A549 (cell line): ENCODE data around the gene CCDC9.

Source experiments
- CTCF ChIP-seq: fragments of >200 bp; sonication (Bioruptor Twin); formaldehyde crosslinking; IDR thresholded peaks from 3 replicates; pipeline ENCODE4 v1.5.1; 2016
- HDAC2 ChIP-seq: fragments of 200-600 bp; sonication (generic); IDR thresholded peaks from 2 replicates; pipeline ENCODE4 v1.6.1; 2016
- JUNB ChIP-seq: fragments of >200 bp; sonication (Bioruptor Twin); formaldehyde crosslinking; IDR thresholded peaks from 2 replicates; pipeline ENCODE4 v1.6.1; 2016
- RAD21 ChIP-seq, 2 experiments: fragments of >200 bp in 1 of 2; sonication (Bioruptor Twin) in 1 of 2; formaldehyde crosslinking in 1 of 2; IDR thresholded peaks in 1 of 2; conservative IDR thresholded peaks in 1 of 2; 2 replicates in 1 of 2; 3 replicates in 1 of 2; pipeline ENCODE4 v1.6.1; 2012 to 2018; ENCODE audit warnings: inconsistent platforms in 1 of 2
- SMC3 ChIP-seq: fragments of >200 bp; sonication (Bioruptor Twin); formaldehyde crosslinking; IDR thresholded peaks from 3 replicates; pipeline ENCODE4 v1.6.1; 2018; ENCODE audit warnings: inconsistent platforms

- TF ChIP-seq HDAC2 (no peak), CTCF (no peak), SMC3 (no peak), JUNB (no peak), RAD21 (conservative IDR thresholded peaks at IDR 0.05 in 1 of 2, IDR thresholded peaks at IDR 0.05 in 1 of 2) (no peak)
These were observed 18.0 kb downstream of the CCDC9 start, which contains the start of gene INAFM1 for GRCh38 chr19:47274071-47274890.
